Measurements from ENCODE around the gene EFCAB5.
"Not testable (repeated sequence)": the region's sequence is repeated elsewhere in the genome, so short reads cannot be mapped to it uniquely, and the experiment has no call there.

Gene EFCAB5

GRCh38 chr17:29927546-29927945 is 13.9 kb upstream of the EFCAB5 start:
- TF ChIP-seq CTCF (IDR thresholded peaks at IDR 0.05; ENCODE audit: insufficient read depth, low read depth, low read length, missing control alignments) = no peak
- no peak overlapping the region for H3K4me3 ChIP-seq (ENCODE audit: low read length)
- no peak for DNase-seq (ENCODE audit: low read depth)

GRCh38 chr17:29929006-29929532 is 12.4 kb upstream of the EFCAB5 start:
- no peak for TF ChIP-seq CTCF (IDR thresholded peaks at IDR 0.05; ENCODE audit: insufficient read depth, low read depth, low read length, missing control alignments)
- peak overlapping the region; percentile 93 for H3K4me3 ChIP-seq (ENCODE audit: low read length)
- peak; percentile 60 for DNase-seq (ENCODE audit: low read depth)

- DNase-seq (ENCODE audit: low read depth) = peak; percentile 91
- no peak for TF ChIP-seq CTCF (IDR thresholded peaks at IDR 0.05; ENCODE audit: insufficient read depth, low read depth, low read length, missing control alignments)
- peak within 1 kb of the TSS; percentile 93 for H3K4me3 ChIP-seq (ENCODE audit: low read length)
Measured at GRCh38 chr17:29929533-29930408, 11.7 kb upstream of the EFCAB5 start, which contains the start of gene SSH2. Gene SSH2 (minus strand): TSS chr17:29930228. CDS start chr17:29930000, 228 bp downstream.

- no peak for TF ChIP-seq CTCF (IDR thresholded peaks at IDR 0.05; ENCODE audit: insufficient read depth, low read depth, low read length, missing control alignments)
- DNase-seq (ENCODE audit: low read depth) = peak; percentile 5
- peak overlapping the region; percentile 93 for H3K4me3 ChIP-seq (ENCODE audit: low read length)
Measured at GRCh38 chr17:29930409-29931010, 10.9 kb upstream of the EFCAB5 start.

- peak; percentile 94 for TF ChIP-seq CTCF (IDR thresholded peaks at IDR 0.05; ENCODE audit: insufficient read depth, low read depth, low read length, missing control alignments)
- peak overlapping the region; percentile 93 for H3K4me3 ChIP-seq (ENCODE audit: low read length)
- peak; percentile 69 for DNase-seq (ENCODE audit: low read depth)
Measured at GRCh38 chr17:29931231-29931932, 10.1 kb upstream of the EFCAB5 start.

- peak; percentile 41 for TF ChIP-seq CTCF (IDR thresholded peaks at IDR 0.05; ENCODE audit: insufficient read depth, low read depth, low read length, missing control alignments)
- DNase-seq (ENCODE audit: low read depth) = peak; percentile 44
- no peak overlapping the region for H3K4me3 ChIP-seq (ENCODE audit: low read length)
Measured at GRCh38 chr17:29933379-29933778, 8.1 kb upstream of the EFCAB5 start.

GRCh38 chr17:29935909-29936308 is 5.5 kb upstream of the EFCAB5 start:
- DNase-seq (ENCODE audit: low read depth); H3K4me3 ChIP-seq (ENCODE audit: low read length): not testable (repeated sequence)
